Common myeloid progenitor, CD34-positive (primary cell): ENCODE results near the gene ATP5MK. TPM values are rescaled to one million over a fixed set of nuclear protein-coding genes. Genes with fewer than 3 reads are reported as not detected.

ENCODE experiments used
- CTCF ChIA-PET: fragments of 350-600 bp; sonication (Branson Sonifier 250); formaldehyde crosslinking; loops from one replicate; lab custom pipeline; 2021; ENCODE audit warnings: antibody characterized with exemption; lab: Charles Lee
- POLR2A ChIA-PET: fragments of 350-600 bp; sonication (Branson Sonifier 250); formaldehyde crosslinking; loops from one replicate; lab custom pipeline; 2021; ENCODE audit warnings: antibody characterized with exemption; lab: Charles Lee
- DNase-seq, 3 donors: peaks; one replicate each; pipeline versions ENCODE4 v3.0.0 to v3.0.0-alpha.2; 2013
- H3K27ac ChIP-seq, 2 experiments: 1 replicate in 1 of 2; 2 replicates in 1 of 2; pipeline ENCODE4 v1.7.0; 2013; ENCODE audit warnings: inconsistent platforms in 2 of 2, low read length in 2 of 2, mild to moderate bottlenecking in 2 of 2, low read depth in 1 of 2, moderate library complexity in 1 of 2; ENCODE audit not compliant: severe bottlenecking in 2 of 2, insufficient read depth in 1 of 2, poor library complexity in 1 of 2
- H3K27me3 ChIP-seq, 5 experiments: replicated peaks in 2 of 5; 1 replicate in 3 of 5; 2 replicates in 2 of 5; pipeline versions ENCODE4 v1.6.1 to v1.7.0; 2013; ENCODE audit warnings: low read length in 4 of 5, mild to moderate bottlenecking in 2 of 5, moderate library complexity in 2 of 5, inconsistent platforms in 1 of 5; ENCODE audit not compliant: insufficient read depth in 5 of 5, control insufficient read depth in 4 of 5
- H3K36me3 ChIP-seq, 4 experiments: 1 replicate in 2 of 4; 2 replicates in 2 of 4; pipeline versions ENCODE4 v1.6.1 to v1.7.0; 2013; ENCODE audit warnings: low read length in 3 of 4, control low read depth in 1 of 4, mild to moderate bottlenecking in 1 of 4; ENCODE audit not compliant: control insufficient read depth in 4 of 4, insufficient read depth in 4 of 4
- H3K4me1 ChIP-seq, 4 experiments: 1 replicate in 3 of 4; 2 replicates in 1 of 4; pipeline versions ENCODE4 v1.6.1 to v1.7.1; 2013; ENCODE audit warnings: low read length in 3 of 4, mild to moderate bottlenecking in 3 of 4, control low read depth in 1 of 4, inconsistent platforms in 1 of 4, moderate library complexity in 1 of 4; ENCODE audit not compliant: control insufficient read depth in 4 of 4, insufficient read depth in 4 of 4; ENCODE audit errors: control extremely low read depth in 1 of 4
- H3K4me3 ChIP-seq, 7 experiments: 1 replicate in 4 of 7; 2 replicates in 3 of 7; pipeline versions ENCODE4 v1.5.1 to v1.7.0; 2013; ENCODE audit warnings: mild to moderate bottlenecking in 7 of 7, low read length in 6 of 7, moderate library complexity in 6 of 7, inconsistent platforms in 2 of 7, low read depth in 2 of 7, control low read depth in 1 of 7; ENCODE audit not compliant: insufficient read depth in 4 of 7, control insufficient read depth in 1 of 7; ENCODE audit errors: extremely low read depth in 1 of 7
- H3K9me3 ChIP-seq, 5 experiments: 1 replicate in 4 of 5; 2 replicates in 1 of 5; pipeline versions ENCODE4 v1.6.1 to v1.7.1; 2013; ENCODE audit warnings: low read length in 4 of 5, mild to moderate bottlenecking in 2 of 5, inconsistent platforms in 1 of 5, low read depth in 1 of 5, moderate library complexity in 1 of 5; ENCODE audit not compliant: control insufficient read depth in 4 of 5, insufficient read depth in 2 of 5; ENCODE audit errors: control extremely low read depth in 1 of 5
- WGBS: methylation state at CpG from one replicate; pipeline ENCODE4 v1.1.5; 2013; ENCODE audit not compliant: insufficient coverage; 5-methylcytosine and 5-hydroxymethylcytosine counted together
- polyA plus RNA-seq: library from polyadenylated mRNA; unstranded; fragments of 120-200 nt; gene quantifications from one replicate; pipeline ENCODE4 v1.2.1, GENCODE V29; 2013

ATP5MK gene, protein sequence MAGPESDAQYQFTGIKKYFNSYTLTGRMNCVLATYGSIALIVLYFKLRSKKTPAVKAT
- 210 TPM for polyA plus RNA-seq

DNA sequence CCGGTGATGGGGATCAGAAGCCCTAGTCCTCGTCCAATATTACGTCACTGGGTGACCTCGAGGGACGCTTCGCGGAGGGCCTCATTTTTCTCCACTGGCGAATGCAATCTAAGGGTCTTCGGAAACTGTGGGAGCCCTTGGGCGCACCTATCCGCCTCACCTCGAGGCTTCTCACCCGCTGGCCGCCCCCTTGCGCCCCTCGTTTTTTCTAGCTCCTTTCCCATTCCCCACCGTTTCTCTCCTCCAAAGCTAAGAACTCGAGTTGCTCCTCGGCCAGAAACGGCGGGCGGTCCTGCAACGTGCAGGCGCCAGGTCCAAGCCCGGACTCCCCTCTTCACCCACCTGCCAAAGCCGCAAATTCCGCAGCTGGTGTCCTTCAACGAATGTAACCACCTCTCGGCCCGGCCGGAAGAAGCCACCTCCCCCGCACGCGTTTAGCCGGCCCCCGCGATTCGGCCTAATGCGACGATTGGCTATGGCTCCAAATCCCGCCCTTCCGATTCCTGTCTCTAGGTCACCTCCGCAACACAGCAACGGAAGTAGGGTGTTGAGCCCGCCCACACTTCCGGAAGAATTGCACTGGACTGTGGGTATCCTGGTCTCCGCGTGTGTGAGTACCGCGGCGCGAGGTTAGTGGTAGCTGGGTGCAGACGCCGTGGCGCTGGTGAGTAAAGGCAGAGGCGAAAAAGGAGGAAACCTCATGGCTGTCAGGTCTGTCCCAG, at the start of gene ATP5MK, which contains the start of gene PDCD11:
ATP5MK (minus strand) TSS at position 409 of the 722 bp plus-strand sequence. CDS start 4,018 bp downstream, outside the sequence.
PDCD11 (plus strand) TSS at position 560 of the 722 bp plus-strand sequence. CDS start 1,801 bp downstream, outside the sequence.
- H3K9me3 ChIP-seq, result no peaks in the 10 kb centered on the region
- peak within 1 kb of the TSS; percentile 50 to 97 (median 90) for H3K4me3 ChIP-seq
- 0% methylated on average over 54 of the region's 56 CpGs for WGBS
- peaks cover 8 to 40% (median 30%) of the 10 kb centered on the region in 4 experiments for H3K36me3 ChIP-seq
- CTCF ChIA-PET, result interaction anchor here (0.9 to 1.7 kb wide), 4 partner anchors 11 to 28 kb away, joined by 3 to 5 read pairs (median 3); no protein-coding TSS in a partner anchor
- H3K27me3 ChIP-seq, result no peaks in the 10 kb centered on the region
- H3K4me1 ChIP-seq, result peaks cover 11 to 36% (median 26%) of the 10 kb centered on the region in 4 experiments
- peak; percentile 98 to 99 (median 98) for DNase-seq
- H3K27ac ChIP-seq, result peak within 1 kb of the TSS; percentile 78 to 92
- POLR2A ChIA-PET, result interaction anchor here (0.6 to 1.0 kb wide), 4 partner anchors 27 to 277 kb away, joined by 3 read pairs; no protein-coding TSS in a partner anchor

DNA sequence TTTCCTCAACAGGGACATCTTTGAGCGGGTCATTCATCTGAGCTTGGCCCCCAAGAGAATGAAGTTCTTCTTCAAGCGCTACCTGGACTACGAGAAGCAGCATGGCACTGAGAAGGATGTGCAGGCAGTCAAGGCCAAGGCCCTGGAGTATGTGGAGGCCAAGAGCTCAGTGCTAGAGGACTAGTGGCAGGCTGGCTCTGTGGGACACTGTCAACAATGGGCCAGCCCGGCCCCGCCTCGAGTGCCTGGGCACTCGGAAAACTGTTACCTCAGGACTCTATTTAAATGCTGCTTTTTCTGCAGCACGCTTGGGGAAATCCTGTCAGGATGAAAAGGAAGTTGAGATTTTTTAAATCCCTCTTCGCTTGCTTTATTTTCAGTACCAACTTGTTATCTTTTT, 49.1 kb upstream of the ATP5MK start:
- ChIA-PET CTCF (interaction anchor here (0.6 to 1.4 kb wide), 5 partner anchors 18 to 43 kb away, joined by 3 to 4 read pairs (median 3); no protein-coding TSS in a partner anchor), POLR2A (interaction anchor here (0.6 kb wide), 1 partner anchor 41 kb away, joined by 3 read pairs; no protein-coding TSS in a partner anchor)
- Histone ChIP-seq H3K9me3 (no peaks in the 10 kb centered on the region), H3K4me3 (no peak overlapping the region), H3K27me3 (no peaks in the 10 kb centered on the region), H3K36me3 (peaks cover 16 to 93% (median 76%) of the 10 kb centered on the region in 4 experiments), H3K4me1 (peaks cover 0 to 12% (median 6%) of the 10 kb centered on the region in 4 experiments), H3K27ac (no peak overlapping the region)
- DNase-seq, result no peak
- 94% methylated on average over 8 of the region's 9 CpGs for WGBS

DNA sequence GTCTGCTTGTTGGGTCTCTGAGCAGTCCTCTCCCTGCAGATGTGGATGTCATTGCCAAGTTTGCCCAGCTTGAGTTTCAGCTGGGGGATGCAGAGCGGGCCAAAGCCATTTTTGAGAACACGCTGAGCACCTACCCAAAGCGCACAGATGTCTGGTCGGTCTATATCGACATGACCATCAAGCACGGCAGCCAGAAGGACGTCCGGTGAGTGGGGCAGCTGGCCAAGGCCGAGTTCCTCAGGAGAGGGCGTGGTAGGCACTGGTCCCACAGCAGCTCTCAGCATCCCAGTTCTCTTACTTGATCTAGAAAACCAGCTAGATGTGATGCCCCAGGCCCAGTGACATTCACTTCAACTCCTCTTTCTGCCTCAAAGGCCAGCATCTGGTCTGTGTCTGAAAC, 48.2 kb upstream of the ATP5MK start:
- no peaks in the 10 kb centered on the region for H3K27me3 ChIP-seq
- peaks cover 20 to 93% (median 78%) of the 10 kb centered on the region in 4 experiments for H3K36me3 ChIP-seq
- H3K9me3 ChIP-seq, result no peaks in the 10 kb centered on the region
- H3K4me1 ChIP-seq, result peaks cover 0 to 4% (median 0%) of the 10 kb centered on the region in 4 experiments
- no peak overlapping the region for H3K27ac ChIP-seq
- CTCF ChIA-PET, result interaction anchor here (0.9 to 1.0 kb wide), 2 partner anchors 33 to 42 kb away, joined by 3 read pairs; no protein-coding TSS in a partner anchor
- POLR2A ChIA-PET, result no interaction called here
- no peak overlapping the region for H3K4me3 ChIP-seq
- 98% methylated on average over 10 of the region's 10 CpGs for WGBS
- DNase-seq, result no peak

DNA sequence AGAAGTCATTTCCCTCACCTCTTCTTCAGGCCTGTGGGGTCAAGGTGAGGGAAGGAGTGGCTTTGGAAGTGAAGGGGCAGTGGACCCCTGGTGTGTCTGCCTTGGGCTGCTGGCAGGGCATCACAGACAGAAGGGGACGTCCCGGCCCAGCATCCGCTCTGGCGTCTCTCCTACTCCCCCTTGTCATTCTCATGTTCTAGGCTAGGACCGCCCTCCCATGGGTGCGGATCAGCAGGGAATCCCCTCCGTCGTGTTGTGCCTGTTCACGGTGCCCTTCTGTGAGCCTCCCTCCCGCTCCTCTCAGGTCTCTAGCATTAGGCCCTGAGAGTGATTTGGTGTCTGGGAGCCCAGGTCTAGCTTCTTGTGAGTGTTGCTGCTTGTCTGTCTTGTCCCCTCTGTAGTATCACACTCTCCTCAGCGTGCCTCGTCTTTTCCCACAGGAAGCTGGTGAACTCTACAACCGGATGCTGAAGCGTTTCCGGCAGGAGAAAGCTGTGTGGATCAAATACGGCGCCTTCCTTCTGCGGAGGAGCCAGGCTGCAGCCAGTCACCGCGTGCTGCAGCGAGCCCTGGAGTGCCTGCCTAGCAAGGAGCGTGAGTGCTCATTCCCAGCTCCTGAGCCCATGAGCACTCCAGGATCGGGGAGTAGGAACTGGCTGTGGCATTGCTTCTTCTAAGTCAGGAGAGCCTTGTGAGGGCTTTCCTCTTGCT, 47.4 kb upstream of the ATP5MK start:
- Histone ChIP-seq H3K27ac (no peak overlapping the region), H3K36me3 (peaks cover 20 to 93% (median 80%) of the 10 kb centered on the region in 4 experiments), H3K4me1 (no peaks in the 10 kb centered on the region), H3K4me3 (no peak overlapping the region), H3K9me3 (no peaks in the 10 kb centered on the region), H3K27me3 (no peaks in the 10 kb centered on the region)
- POLR2A ChIA-PET, result no interaction called here
- 94% methylated on average over 17 of the region's 23 CpGs for WGBS
- CTCF ChIA-PET, result interaction anchor here (1.0 to 1.8 kb wide), 4 partner anchors 13 to 32 kb away, joined by 3 to 6 read pairs (median 3); no protein-coding TSS in a partner anchor
- DNase-seq, result no peak

DNA sequence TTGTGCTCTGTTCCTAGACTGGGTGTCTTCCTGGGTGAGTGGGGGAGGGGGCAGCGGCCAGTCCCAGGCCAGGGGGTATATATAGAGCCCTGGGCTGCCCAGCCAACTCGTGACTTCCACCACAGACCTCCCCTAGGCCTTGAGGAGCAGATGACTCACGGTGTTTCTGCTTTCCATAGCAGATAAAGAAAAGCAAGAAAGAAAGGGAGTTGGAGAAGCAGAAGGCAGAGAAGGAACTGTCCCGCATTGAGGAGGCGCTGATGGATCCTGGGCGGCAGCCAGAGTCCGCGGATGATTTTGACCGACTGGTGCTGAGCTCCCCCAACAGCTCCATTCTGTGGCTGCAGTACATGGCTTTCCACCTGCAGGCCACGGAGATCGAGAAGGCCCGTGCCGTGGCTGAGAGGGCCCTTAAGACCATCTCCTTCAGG, 45.8 kb upstream of the ATP5MK start:
- ChIA-PET CTCF (interaction anchor here (1.3 to 1.8 kb wide), 2 partner anchors 26 to 34 kb away, joined by 3 to 6 read pairs; no protein-coding TSS in a partner anchor), POLR2A (no interaction called here)
- Histone ChIP-seq H3K36me3 (peaks cover 23 to 97% (median 86%) of the 10 kb centered on the region in 4 experiments), H3K27ac (no peak overlapping the region), H3K4me3 (no peak overlapping the region), H3K27me3 (no peaks in the 10 kb centered on the region), H3K4me1 (no peaks in the 10 kb centered on the region), H3K9me3 (no peaks in the 10 kb centered on the region)
- no peak for DNase-seq
- WGBS, result 91% methylated on average over 11 of the region's 13 CpGs

DNA sequence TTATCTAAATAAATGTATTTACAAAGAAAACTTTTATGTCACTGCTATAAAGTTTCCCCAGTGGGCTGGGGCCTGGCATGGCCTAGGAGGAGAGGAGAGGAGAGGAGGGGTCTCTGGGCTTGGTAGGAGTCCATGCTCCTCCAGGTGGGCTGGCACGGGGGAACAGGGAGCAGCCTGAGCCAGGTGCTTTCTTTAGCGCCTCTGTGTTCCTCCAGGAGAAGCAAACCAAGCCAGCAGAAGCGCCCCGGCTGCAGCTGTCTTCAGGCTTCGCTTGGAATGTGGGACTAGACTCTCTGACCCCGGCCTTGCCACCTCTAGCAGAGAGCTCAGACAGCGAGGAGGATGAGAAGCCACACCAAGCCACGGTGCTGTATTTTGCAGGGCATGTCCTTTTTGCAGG, 45.3 kb upstream of the ATP5MK start:
- no peak overlapping the region for H3K4me3 ChIP-seq
- H3K27me3 ChIP-seq, result no peaks in the 10 kb centered on the region
- no peaks in the 10 kb centered on the region for H3K9me3 ChIP-seq
- 86% methylated on average over 7 of the region's 8 CpGs for WGBS
- POLR2A ChIA-PET, result no interaction called here
- CTCF ChIA-PET, result interaction anchor here (0.7 to 1.8 kb wide), 2 partner anchors 26 to 47 kb away, joined by 3 to 6 read pairs; no protein-coding TSS in a partner anchor
- H3K27ac ChIP-seq, result no peak overlapping the region
- peaks cover 23 to 97% (median 85%) of the 10 kb centered on the region in 4 experiments for H3K36me3 ChIP-seq
- no peaks in the 10 kb centered on the region for H3K4me1 ChIP-seq
- DNase-seq, result no peak
